K562 (cell line): ENCODE measurements around the gene TOM1L2. TPM values are rescaled to one million over a fixed set of nuclear protein-coding genes. Genes with fewer than 3 reads are reported as not detected.

Source experiments
- ATAC-seq: fragments of 200-7000 bp; cut with Tn5 transposase; 3 replicates; pipeline ENCODE4 v1.9.1; 2020; ENCODE audit warnings: moderate library complexity
- BruUV-seq: library from RNA; stranded (reverse); fragments of 400-500 nt; replicated peaks from 2 replicates; lab custom pipeline; 2021; lab: Mats Ljungman, UMichigan
- CTCF ChIA-PET: fragments of 300-600 bp; formaldehyde crosslinking; extraction: SDS; loops from one replicate; lab custom pipeline; 2021; ENCODE audit warnings: low intra/inter-chr PET ratio; lab: Yijun Ruan, JAX
- POLR2A ChIA-PET: fragments of 300-600, 350-650 bp; sonication (Branson Sonifier 250); formaldehyde crosslinking; extraction: SDS; loops from one replicate; lab custom pipeline; 2021; ENCODE audit warnings: antibody characterized with exemption, inconsistent platforms; lab: Yijun Ruan, JAX
- DNase-seq, 4 experiments: peaks; one replicate each; pipeline versions ENCODE4 v3.0.0 to v3.0.0-alpha.2; 2011 to 2018; ENCODE audit warnings: low spot score in 3 of 4, mixed read lengths in 3 of 4; ENCODE audit errors: extremely low read depth in 1 of 4
- FAIRE-seq: peaks from 2 replicates; lab custom pipeline; 2011; peaks lifted over from hg19 to GRCh38; lab: Jason Lieb, UNC
- H2AFZ ChIP-seq: 2 replicates; pipeline ENCODE4 v1.6.0; 2011; ENCODE audit warnings: low read depth, low read length, control low read depth, inconsistent platforms
- H3K27ac ChIP-seq: fragments of 200-600 bp; 3 replicates; pipeline ENCODE4 v1.8.0; 2011; ENCODE audit warnings: low read depth, mild to moderate bottlenecking, control low read depth, inconsistent platforms, low read length, moderate library complexity, mixed read lengths; ENCODE audit errors: extremely low read depth
- H3K27me3 ChIP-seq, 2 experiments: fragments of 300-600 bp in 1 of 2; 2 replicates in 1 of 2; 3 replicates in 1 of 2; pipeline versions ENCODE4 v1.6.0 to v1.8.0; 2011; ENCODE audit warnings: inconsistent platforms in 2 of 2, low read length in 2 of 2, mild to moderate bottlenecking in 1 of 2, mixed read lengths in 1 of 2, moderate library complexity in 1 of 2; ENCODE audit not compliant: control insufficient read depth in 2 of 2, insufficient read depth in 2 of 2
- H3K36me3 ChIP-seq: fragments of 300-600 bp; 3 replicates; pipeline ENCODE4 v1.8.0; 2011; ENCODE audit warnings: mild to moderate bottlenecking, low read length, inconsistent platforms; ENCODE audit not compliant: control insufficient read depth, insufficient read depth
- H3K4me1 ChIP-seq, 2 experiments: fragments of 200-600 bp in 1 of 2; replicated peaks in 1 of 2; 2 replicates in 1 of 2; 3 replicates in 1 of 2; pipeline versions ENCODE4 v1.5.1 to v1.8.0; 2011; ENCODE audit warnings: inconsistent platforms in 2 of 2, low read length in 2 of 2, mild to moderate bottlenecking in 1 of 2, mixed read lengths in 1 of 2, moderate library complexity in 1 of 2; ENCODE audit not compliant: control insufficient read depth in 2 of 2, insufficient read depth in 2 of 2
- H3K4me2 ChIP-seq: 2 replicates; pipeline ENCODE4 v1.6.1; 2011; ENCODE audit warnings: low read length, control low read depth, inconsistent platforms, mixed read lengths; ENCODE audit not compliant: insufficient read depth
- H3K4me3 ChIP-seq: fragments of 200-600 bp; sonication (generic), shearing (Covaris generic); 2 replicates; pipeline ENCODE4 v1.5.1; 2016; ENCODE audit warnings: control low read depth, inconsistent platforms
- H3K79me2 ChIP-seq: fragments of 200-600 bp; 3 replicates; pipeline ENCODE4 v1.8.0; 2011; ENCODE audit warnings: low read length, inconsistent platforms; ENCODE audit not compliant: control insufficient read depth, insufficient read depth
- H3K9ac ChIP-seq, 2 experiments: 2 replicates each; pipeline versions ENCODE4 v1.6.0 to v1.6.1; 2011; ENCODE audit warnings: low read depth in 2 of 2, low read length in 2 of 2, control low read depth in 1 of 2, inconsistent platforms in 1 of 2, mild to moderate bottlenecking in 1 of 2, mixed read lengths in 1 of 2; ENCODE audit not compliant: insufficient read depth in 1 of 2
- H3K9me1 ChIP-seq: one replicate; pipeline ENCODE4 v1.6.0; 2011; ENCODE audit warnings: inconsistent platforms, mild to moderate bottlenecking, low read length, moderate library complexity; ENCODE audit not compliant: control insufficient read depth, insufficient read depth
- H3K9me3 ChIP-seq: replicated peaks from 2 replicates; pipeline ENCODE4 v1.5.1; 2011; ENCODE audit warnings: low read depth, low read length, inconsistent platforms; ENCODE audit not compliant: control insufficient read depth, insufficient read depth
- H4K20me1 ChIP-seq: replicated peaks from 2 replicates; pipeline ENCODE4 v1.6.1; 2011; ENCODE audit warnings: low read length, inconsistent platforms, mixed read lengths; ENCODE audit not compliant: control insufficient read depth, insufficient read depth
- WGBS: fragments of 100-300 bp; shearing (Covaris generic); methylation state at CpG from one replicate; pipeline ENCODE4 v1.1.6; 2016; ENCODE audit warnings: low coverage, mixed read lengths; ENCODE audit not compliant: insufficient coverage; ENCODE audit errors: missing lambda C conversion rate; 5-methylcytosine and 5-hydroxymethylcytosine counted together
- in situ Hi-C: fragments of 300-500 bp; cut with MboI; formaldehyde crosslinking; loops from 4 replicates; pipeline ENCODE4 v1.15.0; 2018; ENCODE audit warnings: inconsistent platforms, mixed read lengths
- intact Hi-C: fragments of 100-400 bp; cut with micrococcal nuclease; formaldehyde crosslinking; loops from 2 replicates; pipeline ENCODE4 v1.14.2; 2022
- polyA plus RNA-seq, 8 experiments: library from polyadenylated mRNA; depleted of rRNA in 4 of 8; stranded (reverse) in 5 of 8; unstranded in 3 of 8; fragments of >200 nt; fragmentation: Nextera tagmentation in 2 of 8; fragmentation: Illumina TruSeq in 1 of 8; extraction: Ambion mirVana in 2 of 8; extraction: Trizol in 1 of 8; gene quantifications; 2 replicates each; pipeline versions ENCODE4 v1.2.1 to v1.2.3, GENCODE V29; 2011 to 2014; ENCODE audit warnings: inconsistent platforms in 1 of 8, missing spikeins in 1 of 8
- total RNA-seq, 7 experiments: library from RNA; depleted of rRNA in 6 of 7; stranded (reverse); fragments of >200 nt in 6 of 7; fragmentation: Illumina TruSeq in 2 of 7; extraction: Trizol in 2 of 7; gene quantifications; 2 replicates each; pipeline versions ENCODE4 v1.2.1 to v1.2.3, GENCODE V29; 2011 to 2021; ENCODE audit warnings: low replicate concordance in 1 of 7
- TF ChIP-seq, protein P1 (sequence below), 2 experiments: fragments of 250-450 bp in 1 of 2; fragments of 450-650 bp in 1 of 2; sonication (Bioruptor Pico) in 1 of 2; IDR thresholded peaks; 2 replicates each; pipeline versions ENCODE4 v1.6.1 to v1.8.0; 2016 to 2021; ENCODE audit warnings: mild to moderate bottlenecking in 2 of 2, moderate library complexity in 2 of 2, missing compliant biosample characterization in 1 of 2, missing genetic modification characterization in 1 of 2
- TF ChIP-seq, protein P2 (sequence below), 3 experiments: fragments of 200-800 bp in 1 of 3; fragments of 250-450 bp in 1 of 3; fragments of 450-650 bp in 1 of 3; sonication (Bioruptor Pico) in 1 of 3; sonication (Bioruptor generic) in 1 of 3; formaldehyde crosslinking in 1 of 3; IDR thresholded peaks; 2 replicates each; pipeline versions ENCODE4 v1.6.1 to v1.8.0; 2016 to 2022; ENCODE audit warnings: mild to moderate bottlenecking in 2 of 3, missing genetic modification characterization in 2 of 3, missing compliant biosample characterization in 1 of 3, moderate library complexity in 1 of 3
- TF ChIP-seq, protein P3 (sequence below), 3 experiments: IDR thresholded peaks in 2 of 3; conservative IDR thresholded peaks in 1 of 3; 2 replicates each; pipeline ENCODE4 v1.5.1; 2011 to 2012; ENCODE audit warnings: low read length in 3 of 3, mild to moderate bottlenecking in 3 of 3, control low read depth in 2 of 3, improper control_type of control experiment in 1 of 3, inconsistent platforms in 1 of 3, low read depth in 1 of 3, mixed read lengths in 1 of 3, moderate library complexity in 1 of 3; ENCODE audit not compliant: insufficient read depth in 2 of 3

TOM1L2 gene
- total and polyA plus RNA-seq, 9 of the 15 experiments (the other 6 are each of a cell fraction or from before 2014, with no cell fraction given), result 0.07 to 6.0 (median 2.5) TPM

DNA sequence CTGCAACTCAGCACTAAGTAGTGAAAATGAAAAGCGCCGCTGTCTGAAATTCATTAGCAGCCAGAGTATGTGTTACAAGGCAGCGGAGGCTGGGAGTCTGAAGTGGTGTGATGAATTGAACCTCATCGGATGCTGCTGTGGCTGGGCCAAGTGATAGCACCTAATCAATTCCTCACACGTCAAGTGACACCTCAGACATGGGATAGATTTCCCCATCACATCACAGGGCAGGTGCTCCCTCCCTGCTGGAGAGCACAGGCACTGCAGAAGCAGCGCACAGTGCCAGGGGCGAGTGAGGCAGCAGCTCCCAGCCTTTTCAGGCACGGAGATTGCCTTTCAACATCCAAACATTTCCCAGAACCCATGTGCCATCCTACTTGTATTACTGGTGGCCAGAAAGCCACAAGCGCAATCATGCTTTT lies 32.7 kb upstream of the TOM1L2 start:
- H3K4me3 ChIP-seq, result no peak overlapping the region
- peaks cover 0 to 8% of the 10 kb centered on the region in 2 experiments; a peak in 3 of 5 replicates for H3K4me1 ChIP-seq
- no peaks in the 10 kb centered on the region for H3K79me2 ChIP-seq
- H3K9ac ChIP-seq, result no peak overlapping the region; a peak in 1 of 4 replicates
- H2AFZ ChIP-seq, result no peak overlapping the region
- FAIRE-seq (no peak), ATAC-seq (peak; percentile 54; the same call in 1 of the 3 replicates)
- no peaks in the 10 kb centered on the region; the same call in 2 of the 3 replicates for H3K36me3 ChIP-seq
- intact Hi-C loops, result no loop called here
- no TSS peak for BruUV-seq
- H3K9me1 ChIP-seq, result no peaks in the 10 kb centered on the region
- TF ChIP-seq, protein P1, sequence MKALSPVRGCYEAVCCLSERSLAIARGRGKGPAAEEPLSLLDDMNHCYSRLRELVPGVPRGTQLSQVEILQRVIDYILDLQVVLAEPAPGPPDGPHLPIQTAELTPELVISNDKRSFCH (CRISPR knock-in tag; IDR thresholded peaks at IDR 0.05), result no peak
- TF ChIP-seq, protein P1 (tag; IDR thresholded peaks at IDR 0.05), result no peak
- TF ChIP-seq, protein P2, sequence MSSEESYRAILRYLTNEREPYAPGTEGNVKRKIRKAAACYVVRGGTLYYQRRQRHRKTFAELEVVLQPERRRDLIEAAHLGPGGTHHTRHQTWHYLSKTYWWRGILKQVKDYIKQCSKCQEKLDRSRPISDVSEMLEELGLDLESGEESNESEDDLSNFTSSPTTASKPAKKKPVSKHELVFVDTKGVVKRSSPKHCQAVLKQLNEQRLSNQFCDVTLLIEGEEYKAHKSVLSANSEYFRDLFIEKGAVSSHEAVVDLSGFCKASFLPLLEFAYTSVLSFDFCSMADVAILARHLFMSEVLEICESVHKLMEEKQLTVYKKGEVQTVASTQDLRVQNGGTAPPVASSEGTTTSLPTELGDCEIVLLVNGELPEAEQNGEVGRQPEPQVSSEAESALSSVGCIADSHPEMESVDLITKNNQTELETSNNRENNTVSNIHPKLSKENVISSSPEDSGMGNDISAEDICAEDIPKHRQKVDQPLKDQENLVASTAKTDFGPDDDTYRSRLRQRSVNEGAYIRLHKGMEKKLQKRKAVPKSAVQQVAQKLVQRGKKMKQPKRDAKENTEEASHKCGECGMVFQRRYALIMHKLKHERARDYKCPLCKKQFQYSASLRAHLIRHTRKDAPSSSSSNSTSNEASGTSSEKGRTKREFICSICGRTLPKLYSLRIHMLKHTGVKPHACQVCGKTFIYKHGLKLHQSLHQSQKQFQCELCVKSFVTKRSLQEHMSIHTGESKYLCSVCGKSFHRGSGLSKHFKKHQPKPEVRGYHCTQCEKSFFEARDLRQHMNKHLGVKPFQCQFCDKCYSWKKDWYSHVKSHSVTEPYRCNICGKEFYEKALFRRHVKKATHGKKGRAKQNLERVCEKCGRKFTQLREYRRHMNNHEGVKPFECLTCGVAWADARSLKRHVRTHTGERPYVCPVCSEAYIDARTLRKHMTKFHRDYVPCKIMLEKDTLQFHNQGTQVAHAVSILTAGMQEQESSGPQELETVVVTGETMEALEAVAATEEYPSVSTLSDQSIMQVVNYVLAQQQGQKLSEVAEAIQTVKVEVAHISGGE (CRISPR knock-in tag; IDR thresholded peaks at IDR 0.05), result no peak
- TF ChIP-seq, protein P3, sequence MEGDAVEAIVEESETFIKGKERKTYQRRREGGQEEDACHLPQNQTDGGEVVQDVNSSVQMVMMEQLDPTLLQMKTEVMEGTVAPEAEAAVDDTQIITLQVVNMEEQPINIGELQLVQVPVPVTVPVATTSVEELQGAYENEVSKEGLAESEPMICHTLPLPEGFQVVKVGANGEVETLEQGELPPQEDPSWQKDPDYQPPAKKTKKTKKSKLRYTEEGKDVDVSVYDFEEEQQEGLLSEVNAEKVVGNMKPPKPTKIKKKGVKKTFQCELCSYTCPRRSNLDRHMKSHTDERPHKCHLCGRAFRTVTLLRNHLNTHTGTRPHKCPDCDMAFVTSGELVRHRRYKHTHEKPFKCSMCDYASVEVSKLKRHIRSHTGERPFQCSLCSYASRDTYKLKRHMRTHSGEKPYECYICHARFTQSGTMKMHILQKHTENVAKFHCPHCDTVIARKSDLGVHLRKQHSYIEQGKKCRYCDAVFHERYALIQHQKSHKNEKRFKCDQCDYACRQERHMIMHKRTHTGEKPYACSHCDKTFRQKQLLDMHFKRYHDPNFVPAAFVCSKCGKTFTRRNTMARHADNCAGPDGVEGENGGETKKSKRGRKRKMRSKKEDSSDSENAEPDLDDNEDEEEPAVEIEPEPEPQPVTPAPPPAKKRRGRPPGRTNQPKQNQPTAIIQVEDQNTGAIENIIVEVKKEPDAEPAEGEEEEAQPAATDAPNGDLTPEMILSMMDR (IDR thresholded peaks at IDR 0.05 in 2 of 3, conservative IDR thresholded peaks at IDR 0.05 in 1 of 3; ENCODE audit: insufficient read depth in 2 of 3, low read depth in 1 of 3, low read length in 3 of 3), result peak in 1 of 3 experiments; percentile 34; a peak in 1 of 6 replicates
- TF ChIP-seq, all 486 proteins: peak for 1
- WGBS, result 56% methylated on average over 9 of the region's 9 CpGs
- ChIA-PET POLR2A (no interaction called here), CTCF (no interaction called here)
- no peak overlapping the region for H3K27ac ChIP-seq
- H3K4me2 ChIP-seq, result no peak overlapping the region
- in situ Hi-C loops, result no loop called here
- H4K20me1 ChIP-seq, result no peaks in the 10 kb centered on the region
- peak in 1 of 4 experiments; percentile 15 for DNase-seq
- no peaks in the 10 kb centered on the region for H3K9me3 ChIP-seq
- no peaks in the 10 kb centered on the region for H3K27me3 ChIP-seq
